DMS53 treated with DMSO at 0.1 percent for 48 hours (cell line): Measurements from ENCODE around the gene LRRC8B.
"Not testable (repeated sequence)": the region's sequence is repeated elsewhere in the genome, so short reads cannot be mapped to it uniquely, and the experiment has no call there.

Experiments used
- DNase-seq: peaks from one replicate; lab custom pipeline; 2025; ENCODE audit not compliant: unreplicated experiment; lab: John Stamatoyannopoulos, UW

LRRC8B gene

GRCh38 chr1:89578946-89579684 lies 54.5 kb downstream of the LRRC8B start:
- no peak for DNase-seq

GRCh38 chr1:89580036-89580435 lies 55.4 kb downstream of the LRRC8B start:
- DNase-seq: no peak

- DNase-seq: no peak
Observed at GRCh38 chr1:89581859-89582258, 57.2 kb downstream of the LRRC8B start.

GRCh38 chr1:89582571-89582970 lies 57.9 kb downstream of the LRRC8B start:
- DNase-seq: no peak

- no peak for DNase-seq
Observed at GRCh38 chr1:89584211-89584610, 59.6 kb downstream of the LRRC8B start.

- no peak for DNase-seq
Observed at GRCh38 chr1:89584781-89585180, 60.2 kb downstream of the LRRC8B start.

- no peak for DNase-seq
Observed at GRCh38 chr1:89587729-89588161, 63.1 kb downstream of the LRRC8B start.

GRCh38 chr1:89588480-89588879 lies 63.9 kb downstream of the LRRC8B start:
- DNase-seq: no peak

- no peak for DNase-seq
Observed at GRCh38 chr1:89589515-89589914, 64.9 kb downstream of the LRRC8B start.

GRCh38 chr1:89590341-89591080 lies 65.9 kb downstream of the LRRC8B start:
- DNase-seq: no peak

GRCh38 chr1:89592861-89593302 lies 68.3 kb downstream of the LRRC8B start:
- not testable (repeated sequence) for DNase-seq

GRCh38 chr1:89594096-89594740 lies 69.6 kb downstream of the LRRC8B start:
- DNase-seq: no peak

- no peak for DNase-seq
Observed at GRCh38 chr1:89596698-89597097, 72.1 kb downstream of the LRRC8B start.

- peak; percentile 57 for DNase-seq
Observed at GRCh38 chr1:89598450-89599331, 74.1 kb downstream of the LRRC8B start.

GRCh38 chr1:89599332-89599630 lies 74.7 kb downstream of the LRRC8B start:
- no peak for DNase-seq

GRCh38 chr1:89600451-89601224 lies 76.0 kb downstream of the LRRC8B start:
- DNase-seq: no peak

- no peak for DNase-seq
Observed at GRCh38 chr1:89602871-89603404, 78.3 kb downstream of the LRRC8B start.

GRCh38 chr1:89603651-89604413 lies 79.2 kb downstream of the LRRC8B start:
- no peak for DNase-seq

- no peak for DNase-seq
Observed at GRCh38 chr1:89604414-89604735, 79.7 kb downstream of the LRRC8B start.
